ENCODE results near the gene KIAA0232.
A peak's percentile ranks its signal among the peaks of the same experiment; 100 is the strongest.

The KIAA0232 gene

GRCh38 chr4:6854098-6854744, 71.7 kb downstream of the KIAA0232 start:
- peak; percentile 70 for DNase-seq

GRCh38 chr4:6855692-6856297, 73.3 kb downstream of the KIAA0232 start:
- DNase-seq, result peak; percentile 42

GRCh38 chr4:6856391-6856790, 73.9 kb downstream of the KIAA0232 start:
- DNase-seq, result no peak

- DNase-seq, result no peak
Measured at GRCh38 chr4:6857009-6857882, 74.7 kb downstream of the KIAA0232 start.

- DNase-seq, result no peak
Measured at GRCh38 chr4:6858997-6859396, 76.5 kb downstream of the KIAA0232 start.

GRCh38 chr4:6859543-6859942, 77.0 kb downstream of the KIAA0232 start:
- no peak for DNase-seq

- no peak for DNase-seq
Measured at GRCh38 chr4:6868386-6868785, 85.9 kb downstream of the KIAA0232 start.

- no peak for DNase-seq
Measured at GRCh38 chr4:6869944-6870343, 87.4 kb downstream of the KIAA0232 start.

GRCh38 chr4:6873291-6873690, 90.8 kb downstream of the KIAA0232 start:
- no peak for DNase-seq

GRCh38 chr4:6873792-6874461, 91.4 kb downstream of the KIAA0232 start:
- DNase-seq, result peak; percentile 78

GRCh38 chr4:6874981-6875380, 92.5 kb downstream of the KIAA0232 start:
- DNase-seq, result no peak

GRCh38 chr4:6875431-6875831, 92.9 kb downstream of the KIAA0232 start:
- DNase-seq, result peak; percentile 85

GRCh38 chr4:6876440-6876839, 93.9 kb downstream of the KIAA0232 start:
- no peak for DNase-seq

- no peak for DNase-seq
Measured at GRCh38 chr4:6877067-6877466, 94.5 kb downstream of the KIAA0232 start.

GRCh38 chr4:6878451-6879059, 96.0 kb downstream of the KIAA0232 start:
- DNase-seq, result no peak

- no peak for DNase-seq
Measured at GRCh38 chr4:6880691-6881090, 98.2 kb downstream of the KIAA0232 start.

GRCh38 chr4:6881908-6882307, 99.4 kb downstream of the KIAA0232 start:
- no peak for DNase-seq

GRCh38 chr4:6884341-6884870, 101.9 kb downstream of the KIAA0232 start:
- no peak for DNase-seq

- peak; percentile 83 for DNase-seq
Measured at GRCh38 chr4:6885953-6886557, 103.5 kb downstream of the KIAA0232 start.

- DNase-seq, result no peak
Measured at GRCh38 chr4:6886886-6887285, 104.4 kb downstream of the KIAA0232 start.

GRCh38 chr4:6887591-6888371, 105.3 kb downstream of the KIAA0232 start:
- peak; percentile 69 for DNase-seq
